ENCODE measurements around the gene PIGQ.

GRCh38 chr16:591231-591630, 21.5 kb downstream of the PIGQ start:
- no peak for TF ChIP-seq CTCF (IDR thresholded peaks at IDR 0.05)
- no peak for TF ChIP-seq POLR2A (IDR thresholded peaks at IDR 0.05)
